Measurements from ENCODE around the gene KIF13A. TPM values are rescaled to one million over a fixed set of nuclear protein-coding genes. Genes with fewer than 3 reads are reported as not detected.

Gene KIF13A
- total and polyA plus RNA-seq, 2 experiments from 2014 or later = 8.4 to 28.2 TPM

GRCh38 chr6:17744019-17744756 lies 243.2 kb downstream of the KIF13A start:
- H3K27ac Mint-ChIP-seq = no peak overlapping the region

DNA sequence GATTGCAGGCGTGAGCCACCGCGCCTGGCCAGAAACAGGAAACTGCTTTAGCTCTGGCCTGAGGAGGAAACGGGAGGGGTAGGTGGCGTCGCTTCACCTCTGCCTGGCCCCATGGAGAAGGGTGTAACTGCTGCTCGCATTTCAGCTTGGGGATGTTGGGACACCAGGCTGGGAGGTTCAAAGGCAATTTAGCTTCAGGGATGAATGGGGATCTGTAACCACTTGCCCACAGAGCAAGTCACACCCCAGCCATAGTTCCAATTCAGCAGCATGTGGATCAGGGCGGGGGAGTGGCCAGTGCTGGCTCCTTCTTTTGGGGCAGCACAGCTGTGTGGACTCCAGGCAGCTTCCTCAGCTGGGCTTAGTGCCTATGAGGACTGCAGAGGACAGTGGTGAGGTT lies 245.9 kb downstream of the KIF13A start:
- peak overlapping the region; percentile 84 for H2AFZ ChIP-seq
- no peaks in the 10 kb centered on the region for H3K4me1 ChIP-seq (ENCODE audit: insufficient read depth)
- H3K4me3 ChIP-seq = no peak overlapping the region
- H3K27me3 ChIP-seq (ENCODE audit: insufficient read depth) = no peaks in the 10 kb centered on the region
- H3K27ac Mint-ChIP-seq = no peak overlapping the region
- ATAC-seq = peak; percentile 74
- no peaks in the 10 kb centered on the region for H3K4me1 Mint-ChIP-seq
- H3K79me2 ChIP-seq (replicated peaks; ENCODE audit: insufficient read depth) = no peaks in the 10 kb centered on the region
- peaks cover 25% of the 10 kb centered on the region for H3K9me3 Mint-ChIP-seq
- no peak overlapping the region for H3K27ac ChIP-seq (ENCODE audit: low read depth)
- peaks cover 8% of the 10 kb centered on the region for H3K27me3 Mint-ChIP-seq (ENCODE audit: insufficient read depth, low read depth, poor library complexity)
- no peaks in the 10 kb centered on the region for H3F3A ChIP-seq (replicated peaks; ENCODE audit: low read depth)
- no peak overlapping the region for H3K4me3 Mint-ChIP-seq
- H3K36me3 ChIP-seq (ENCODE audit: insufficient read depth) = no peaks in the 10 kb centered on the region
- no peaks in the 10 kb centered on the region for H4K20me1 ChIP-seq (replicated peaks; ENCODE audit: insufficient read depth)
- no peak overlapping the region for H3K4me2 ChIP-seq
- DNase-seq (ENCODE audit: low spot score) = peak; percentile 12
- peaks cover 8% of the 10 kb centered on the region; the same call in 2 of the 3 replicates for H3K36me3 Mint-ChIP-seq (ENCODE audit: low read depth)
- 0 out of 2 replicates have a peak, but pooled peaks cover 5% of the 10 kb centered on the region for H3K9me2 ChIP-seq (ENCODE audit: insufficient read depth)
- TF ChIP-seq EZH2 (IDR thresholded peaks at IDR 0.05; ENCODE audit: low read depth, unreplicated experiment) (no peak), STAT1 (IDR thresholded peaks at IDR 0.05; ENCODE audit: unreplicated experiment) (no peak), JUNB (IDR thresholded peaks at IDR 0.05; ENCODE audit: unreplicated experiment) (no peak), CREB1 (CRISPR knock-in tag; IDR thresholded peaks at IDR 0.05; ENCODE audit: low read depth) (no peak), EZH2phosphoT487 (IDR thresholded peaks at IDR 0.05; ENCODE audit: unreplicated experiment) (no peak)
- TF ChIP-seq, protein P1, sequence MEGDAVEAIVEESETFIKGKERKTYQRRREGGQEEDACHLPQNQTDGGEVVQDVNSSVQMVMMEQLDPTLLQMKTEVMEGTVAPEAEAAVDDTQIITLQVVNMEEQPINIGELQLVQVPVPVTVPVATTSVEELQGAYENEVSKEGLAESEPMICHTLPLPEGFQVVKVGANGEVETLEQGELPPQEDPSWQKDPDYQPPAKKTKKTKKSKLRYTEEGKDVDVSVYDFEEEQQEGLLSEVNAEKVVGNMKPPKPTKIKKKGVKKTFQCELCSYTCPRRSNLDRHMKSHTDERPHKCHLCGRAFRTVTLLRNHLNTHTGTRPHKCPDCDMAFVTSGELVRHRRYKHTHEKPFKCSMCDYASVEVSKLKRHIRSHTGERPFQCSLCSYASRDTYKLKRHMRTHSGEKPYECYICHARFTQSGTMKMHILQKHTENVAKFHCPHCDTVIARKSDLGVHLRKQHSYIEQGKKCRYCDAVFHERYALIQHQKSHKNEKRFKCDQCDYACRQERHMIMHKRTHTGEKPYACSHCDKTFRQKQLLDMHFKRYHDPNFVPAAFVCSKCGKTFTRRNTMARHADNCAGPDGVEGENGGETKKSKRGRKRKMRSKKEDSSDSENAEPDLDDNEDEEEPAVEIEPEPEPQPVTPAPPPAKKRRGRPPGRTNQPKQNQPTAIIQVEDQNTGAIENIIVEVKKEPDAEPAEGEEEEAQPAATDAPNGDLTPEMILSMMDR (conservative IDR thresholded peaks at IDR 0.05; ENCODE audit: low read depth in 2 of 2) = no peak
- TF ChIP-seq, protein P2, sequence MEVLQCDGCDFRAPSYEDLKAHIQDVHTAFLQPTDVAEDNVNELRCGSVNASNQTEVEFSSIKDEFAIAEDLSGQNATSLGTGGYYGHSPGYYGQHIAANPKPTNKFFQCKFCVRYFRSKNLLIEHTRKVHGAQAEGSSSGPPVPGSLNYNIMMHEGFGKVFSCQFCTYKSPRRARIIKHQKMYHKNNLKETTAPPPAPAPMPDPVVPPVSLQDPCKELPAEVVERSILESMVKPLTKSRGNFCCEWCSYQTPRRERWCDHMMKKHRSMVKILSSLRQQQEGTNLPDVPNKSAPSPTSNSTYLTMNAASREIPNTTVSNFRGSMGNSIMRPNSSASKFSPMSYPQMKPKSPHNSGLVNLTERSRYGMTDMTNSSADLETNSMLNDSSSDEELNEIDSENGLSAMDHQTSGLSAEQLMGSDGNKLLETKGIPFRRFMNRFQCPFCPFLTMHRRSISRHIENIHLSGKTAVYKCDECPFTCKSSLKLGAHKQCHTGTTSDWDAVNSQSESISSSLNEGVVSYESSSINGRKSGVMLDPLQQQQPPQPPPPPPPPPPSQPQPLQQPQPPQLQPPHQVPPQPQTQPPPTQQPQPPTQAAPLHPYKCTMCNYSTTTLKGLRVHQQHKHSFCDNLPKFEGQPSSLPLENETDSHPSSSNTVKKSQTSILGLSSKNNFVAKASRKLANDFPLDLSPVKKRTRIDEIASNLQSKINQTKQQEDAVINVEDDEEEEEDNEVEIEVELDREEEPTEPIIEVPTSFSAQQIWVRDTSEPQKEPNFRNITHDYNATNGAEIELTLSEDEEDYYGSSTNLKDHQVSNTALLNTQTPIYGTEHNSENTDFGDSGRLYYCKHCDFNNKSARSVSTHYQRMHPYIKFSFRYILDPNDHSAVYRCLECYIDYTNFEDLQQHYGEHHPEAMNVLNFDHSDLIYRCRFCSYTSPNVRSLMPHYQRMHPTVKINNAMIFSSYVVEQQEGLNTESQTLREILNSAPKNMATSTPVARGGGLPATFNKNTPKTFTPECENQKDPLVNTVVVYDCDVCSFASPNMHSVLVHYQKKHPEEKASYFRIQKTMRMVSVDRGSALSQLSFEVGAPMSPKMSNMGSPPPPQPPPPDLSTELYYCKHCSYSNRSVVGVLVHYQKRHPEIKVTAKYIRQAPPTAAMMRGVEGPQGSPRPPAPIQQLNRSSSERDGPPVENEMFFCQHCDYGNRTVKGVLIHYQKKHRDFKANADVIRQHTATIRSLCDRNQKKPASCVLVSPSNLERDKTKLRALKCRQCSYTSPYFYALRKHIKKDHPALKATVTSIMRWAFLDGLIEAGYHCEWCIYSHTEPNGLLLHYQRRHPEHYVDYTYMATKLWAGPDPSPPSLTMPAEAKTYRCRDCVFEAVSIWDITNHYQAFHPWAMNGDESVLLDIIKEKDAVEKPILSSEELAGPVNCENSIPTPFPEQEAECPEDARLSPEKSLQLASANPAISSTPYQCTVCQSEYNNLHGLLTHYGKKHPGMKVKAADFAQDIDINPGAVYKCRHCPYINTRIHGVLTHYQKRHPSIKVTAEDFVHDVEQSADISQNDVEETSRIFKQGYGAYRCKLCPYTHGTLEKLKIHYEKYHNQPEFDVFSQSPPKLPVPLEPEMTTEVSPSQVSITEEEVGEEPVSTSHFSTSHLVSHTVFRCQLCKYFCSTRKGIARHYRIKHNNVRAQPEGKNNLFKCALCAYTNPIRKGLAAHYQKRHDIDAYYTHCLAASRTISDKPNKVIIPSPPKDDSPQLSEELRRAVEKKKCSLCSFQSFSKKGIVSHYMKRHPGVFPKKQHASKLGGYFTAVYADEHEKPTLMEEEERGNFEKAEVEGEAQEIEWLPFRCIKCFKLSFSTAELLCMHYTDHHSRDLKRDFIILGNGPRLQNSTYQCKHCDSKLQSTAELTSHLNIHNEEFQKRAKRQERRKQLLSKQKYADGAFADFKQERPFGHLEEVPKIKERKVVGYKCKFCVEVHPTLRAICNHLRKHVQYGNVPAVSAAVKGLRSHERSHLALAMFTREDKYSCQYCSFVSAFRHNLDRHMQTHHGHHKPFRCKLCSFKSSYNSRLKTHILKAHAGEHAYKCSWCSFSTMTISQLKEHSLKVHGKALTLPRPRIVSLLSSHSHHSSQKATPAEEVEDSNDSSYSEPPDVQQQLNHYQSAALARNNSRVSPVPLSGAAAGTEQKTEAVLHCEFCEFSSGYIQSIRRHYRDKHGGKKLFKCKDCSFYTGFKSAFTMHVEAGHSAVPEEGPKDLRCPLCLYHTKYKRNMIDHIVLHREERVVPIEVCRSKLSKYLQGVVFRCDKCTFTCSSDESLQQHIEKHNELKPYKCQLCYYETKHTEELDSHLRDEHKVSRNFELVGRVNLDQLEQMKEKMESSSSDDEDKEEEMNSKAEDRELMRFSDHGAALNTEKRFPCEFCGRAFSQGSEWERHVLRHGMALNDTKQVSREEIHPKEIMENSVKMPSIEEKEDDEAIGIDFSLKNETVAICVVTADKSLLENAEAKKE (CRISPR knock-in tag; IDR thresholded peaks at IDR 0.05) = no peak
- TF ChIP-seq, protein P3, sequence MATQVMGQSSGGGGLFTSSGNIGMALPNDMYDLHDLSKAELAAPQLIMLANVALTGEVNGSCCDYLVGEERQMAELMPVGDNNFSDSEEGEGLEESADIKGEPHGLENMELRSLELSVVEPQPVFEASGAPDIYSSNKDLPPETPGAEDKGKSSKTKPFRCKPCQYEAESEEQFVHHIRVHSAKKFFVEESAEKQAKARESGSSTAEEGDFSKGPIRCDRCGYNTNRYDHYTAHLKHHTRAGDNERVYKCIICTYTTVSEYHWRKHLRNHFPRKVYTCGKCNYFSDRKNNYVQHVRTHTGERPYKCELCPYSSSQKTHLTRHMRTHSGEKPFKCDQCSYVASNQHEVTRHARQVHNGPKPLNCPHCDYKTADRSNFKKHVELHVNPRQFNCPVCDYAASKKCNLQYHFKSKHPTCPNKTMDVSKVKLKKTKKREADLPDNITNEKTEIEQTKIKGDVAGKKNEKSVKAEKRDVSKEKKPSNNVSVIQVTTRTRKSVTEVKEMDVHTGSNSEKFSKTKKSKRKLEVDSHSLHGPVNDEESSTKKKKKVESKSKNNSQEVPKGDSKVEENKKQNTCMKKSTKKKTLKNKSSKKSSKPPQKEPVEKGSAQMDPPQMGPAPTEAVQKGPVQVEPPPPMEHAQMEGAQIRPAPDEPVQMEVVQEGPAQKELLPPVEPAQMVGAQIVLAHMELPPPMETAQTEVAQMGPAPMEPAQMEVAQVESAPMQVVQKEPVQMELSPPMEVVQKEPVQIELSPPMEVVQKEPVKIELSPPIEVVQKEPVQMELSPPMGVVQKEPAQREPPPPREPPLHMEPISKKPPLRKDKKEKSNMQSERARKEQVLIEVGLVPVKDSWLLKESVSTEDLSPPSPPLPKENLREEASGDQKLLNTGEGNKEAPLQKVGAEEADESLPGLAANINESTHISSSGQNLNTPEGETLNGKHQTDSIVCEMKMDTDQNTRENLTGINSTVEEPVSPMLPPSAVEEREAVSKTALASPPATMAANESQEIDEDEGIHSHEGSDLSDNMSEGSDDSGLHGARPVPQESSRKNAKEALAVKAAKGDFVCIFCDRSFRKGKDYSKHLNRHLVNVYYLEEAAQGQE (IDR thresholded peaks at IDR 0.05; ENCODE audit: unreplicated experiment) = no peak

More at GRCh38 chr6:17744019-17744756, 243.2 kb downstream of the KIF13A start:
- H3K4me3 Mint-ChIP-seq = no peak overlapping the region
- H3K27me3 Mint-ChIP-seq (ENCODE audit: insufficient read depth, low read depth, poor library complexity) = peaks cover 8% of the 10 kb centered on the region
- Histone ChIP-seq H3K79me2 (replicated peaks; ENCODE audit: insufficient read depth) (no peaks in the 10 kb centered on the region), H2AFZ (0 out of 2 replicates have a peak overlapping the region, but pooled peaks have one; percentile 52), H3K27me3 (ENCODE audit: insufficient read depth) (no peaks in the 10 kb centered on the region), H3K4me2 (no peak overlapping the region), H3K9me2 (ENCODE audit: insufficient read depth) (no peaks in the 10 kb centered on the region), H3K27ac (ENCODE audit: low read depth) (no peak overlapping the region), H3K36me3 (ENCODE audit: insufficient read depth) (no peaks in the 10 kb centered on the region), H3K4me1 (ENCODE audit: insufficient read depth) (no peaks in the 10 kb centered on the region), H4K20me1 (replicated peaks; ENCODE audit: insufficient read depth) (no peaks in the 10 kb centered on the region), H3K4me3 (no peak overlapping the region), H3F3A (replicated peaks; ENCODE audit: low read depth) (no peaks in the 10 kb centered on the region)
- no peaks in the 10 kb centered on the region for H3K36me3 Mint-ChIP-seq (ENCODE audit: low read depth)
- TF ChIP-seq POLR2AphosphoS5 (IDR thresholded peaks at IDR 0.05; ENCODE audit: low read depth) (no peak), EZH2 (IDR thresholded peaks at IDR 0.05; ENCODE audit: low read depth, unreplicated experiment) (no peak), STAT1 (IDR thresholded peaks at IDR 0.05; ENCODE audit: unreplicated experiment) (no peak)
- no peak for ATAC-seq
- no peaks in the 10 kb centered on the region for H3K4me1 Mint-ChIP-seq
- H3K9me3 Mint-ChIP-seq = peaks cover 3% of the 10 kb centered on the region; the same call in 2 of the 3 replicates
- DNase-seq (ENCODE audit: low spot score) = no peak

All from GM23338 (cell line).